Lower lobe of right lung (tissue), 2 donors: ENCODE results near the gene ATXN2L. TPM values are rescaled to one million over a fixed set of nuclear protein-coding genes. Genes with fewer than 3 reads are reported as not detected.
"Not testable (repeated sequence)": the region's sequence is repeated elsewhere in the genome, so short reads cannot be mapped to it uniquely, and the experiment has no call there.

Experiments used
- ATAC-seq, 2 donors: fragments of 200-7000 bp; cut with Tn5 transposase; one replicate each; pipeline ENCODE4 v1.9.1; 2020 to 2022; ENCODE audit warnings: mild to moderate bottlenecking in 2 of 2, moderate library complexity in 2 of 2
- DNase-seq: peaks from one replicate; pipeline ENCODE4 v3.0.0-alpha.2; 2020
- H3K27ac ChIP-seq: fragments of 200-600 bp; one replicate; pipeline ENCODE4 v1.8.0; 2022
- H3K27me3 ChIP-seq: fragments of 200-600 bp; one replicate; pipeline ENCODE4 v1.8.0; 2022; ENCODE audit warnings: low read depth
- H3K36me3 ChIP-seq: fragments of 200-600 bp; one replicate; pipeline ENCODE4 v1.8.0; 2022; ENCODE audit warnings: mild to moderate bottlenecking
- H3K4me1 ChIP-seq: fragments of 200-600 bp; one replicate; pipeline ENCODE4 v1.8.0; 2022
- H3K4me3 ChIP-seq: fragments of 200-600 bp; one replicate; pipeline ENCODE4 v1.8.0; 2022; ENCODE audit warnings: mild to moderate bottlenecking
- H3K9me3 ChIP-seq: fragments of 200-600 bp; one replicate; pipeline ENCODE4 v1.8.0; 2022
- intact Hi-C: fragments of 100-400 bp; cut with DNase I; formaldehyde crosslinking; loops from one replicate; pipeline ENCODE4 v1.11.0; 2022
- total RNA-seq: library from RNA; stranded (reverse); fragmentation: NEBNext Ultra II Directional; extraction: Animal tissue kit (Norgen Biotek cat#: 25700); gene quantifications from one replicate; pipeline ENCODE4 v1.2.1, GENCODE V29; 2021
- TF ChIP-seq, protein P1 (sequence below): fragments of 200-600 bp; IDR thresholded peaks from one replicate; pipeline ENCODE4 v1.8.0; 2022; ENCODE audit warnings: antibody characterized with exemption, mild to moderate bottlenecking
- donor health status: DM: no; HTN: yes; CAD: no; lungs with severe emphysema.

The ATXN2L gene
- total RNA-seq, 1 donor from 2014 or later, result 145 TPM

DNA sequence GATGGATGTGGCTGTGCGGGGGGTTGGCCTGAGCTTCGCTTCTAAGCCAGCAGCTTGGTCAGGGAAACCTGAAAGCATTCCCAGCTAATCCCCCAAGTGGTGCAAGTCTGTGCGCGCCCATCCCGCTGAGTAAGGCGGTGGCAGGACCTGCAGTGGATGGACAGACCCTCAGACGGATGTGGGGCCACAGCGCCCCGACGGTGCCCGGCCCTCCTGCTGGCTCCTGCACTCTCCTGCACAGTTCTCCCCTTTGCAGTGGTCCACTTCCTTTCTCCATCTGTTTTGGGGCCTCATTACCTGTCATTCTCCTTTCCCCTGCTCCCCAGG, 57.8 kb downstream of the ATXN2L start:
- Histone ChIP-seq H3K27ac (no peak overlapping the region), H3K36me3 (no peaks in the 10 kb centered on the region), H3K9me3 (no peaks in the 10 kb centered on the region), H3K27me3 (peaks cover 10% of the 10 kb centered on the region), H3K4me3 (peak overlapping the region; percentile 67), H3K4me1 (peaks cover 15% of the 10 kb centered on the region)
- TF ChIP-seq, protein P1, sequence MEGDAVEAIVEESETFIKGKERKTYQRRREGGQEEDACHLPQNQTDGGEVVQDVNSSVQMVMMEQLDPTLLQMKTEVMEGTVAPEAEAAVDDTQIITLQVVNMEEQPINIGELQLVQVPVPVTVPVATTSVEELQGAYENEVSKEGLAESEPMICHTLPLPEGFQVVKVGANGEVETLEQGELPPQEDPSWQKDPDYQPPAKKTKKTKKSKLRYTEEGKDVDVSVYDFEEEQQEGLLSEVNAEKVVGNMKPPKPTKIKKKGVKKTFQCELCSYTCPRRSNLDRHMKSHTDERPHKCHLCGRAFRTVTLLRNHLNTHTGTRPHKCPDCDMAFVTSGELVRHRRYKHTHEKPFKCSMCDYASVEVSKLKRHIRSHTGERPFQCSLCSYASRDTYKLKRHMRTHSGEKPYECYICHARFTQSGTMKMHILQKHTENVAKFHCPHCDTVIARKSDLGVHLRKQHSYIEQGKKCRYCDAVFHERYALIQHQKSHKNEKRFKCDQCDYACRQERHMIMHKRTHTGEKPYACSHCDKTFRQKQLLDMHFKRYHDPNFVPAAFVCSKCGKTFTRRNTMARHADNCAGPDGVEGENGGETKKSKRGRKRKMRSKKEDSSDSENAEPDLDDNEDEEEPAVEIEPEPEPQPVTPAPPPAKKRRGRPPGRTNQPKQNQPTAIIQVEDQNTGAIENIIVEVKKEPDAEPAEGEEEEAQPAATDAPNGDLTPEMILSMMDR, result no peak
- intact Hi-C loops, result no loop called here
- ATAC-seq (no peak), DNase-seq (no peak)

DNA sequence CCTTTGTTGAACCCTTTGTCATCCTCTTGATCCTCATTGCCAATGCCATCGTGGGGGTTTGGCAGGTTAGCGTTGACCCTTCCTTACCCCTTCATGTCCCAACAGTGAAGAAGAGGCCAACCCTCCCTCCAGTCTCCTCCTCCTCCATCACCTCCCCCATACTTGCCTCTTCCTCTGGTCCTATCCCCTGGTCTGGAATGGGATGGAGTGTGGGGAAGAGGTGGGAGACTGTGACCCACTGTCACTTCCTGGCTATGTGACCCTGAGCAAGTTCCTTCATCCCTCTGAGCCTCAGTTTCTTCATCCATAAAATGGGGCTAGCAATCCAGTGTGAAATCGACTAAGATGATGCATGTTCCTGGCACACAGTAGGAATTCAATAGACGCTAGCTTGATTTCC, 58.2 kb downstream of the ATXN2L start:
- TF ChIP-seq, protein P1, result no peak
- no peak for DNase-seq
- H3K27me3 ChIP-seq, result peaks cover 10% of the 10 kb centered on the region
- no peak overlapping the region for H3K4me3 ChIP-seq
- intact Hi-C loops, result no loop called here
- no peaks in the 10 kb centered on the region for H3K9me3 ChIP-seq
- ATAC-seq, result no peak
- H3K36me3 ChIP-seq, result no peaks in the 10 kb centered on the region
- no peak overlapping the region for H3K27ac ChIP-seq
- H3K4me1 ChIP-seq, result peaks cover 15% of the 10 kb centered on the region

DNA sequence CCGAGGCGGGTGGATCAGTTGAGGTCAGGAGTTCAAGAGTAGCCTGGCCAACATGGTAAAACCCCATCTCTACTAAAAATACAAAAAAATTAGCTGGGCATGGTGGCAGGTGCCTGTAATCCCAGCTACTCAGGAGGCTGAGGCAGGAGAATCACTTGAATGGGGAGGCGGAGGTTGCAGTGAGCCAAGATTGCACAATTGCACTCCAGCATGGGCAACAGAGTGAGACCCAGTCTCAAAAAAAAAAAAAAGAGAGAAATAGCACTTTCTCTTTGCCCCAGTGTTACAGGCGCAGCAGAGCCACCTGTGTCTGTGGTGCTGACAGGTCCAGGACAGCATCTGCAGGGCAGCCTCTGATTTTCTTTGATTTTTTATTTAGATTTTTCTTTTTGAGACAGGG, 58.8 kb downstream of the ATXN2L start:
- intact Hi-C loops, H3K36me3 ChIP-seq, H3K4me3 ChIP-seq, ATAC-seq, H3K27ac ChIP-seq, H3K27me3 ChIP-seq, DNase-seq, H3K9me3 ChIP-seq: not testable (repeated sequence)
- H3K4me1 ChIP-seq, result peaks cover 15% of the 10 kb centered on the region

DNA sequence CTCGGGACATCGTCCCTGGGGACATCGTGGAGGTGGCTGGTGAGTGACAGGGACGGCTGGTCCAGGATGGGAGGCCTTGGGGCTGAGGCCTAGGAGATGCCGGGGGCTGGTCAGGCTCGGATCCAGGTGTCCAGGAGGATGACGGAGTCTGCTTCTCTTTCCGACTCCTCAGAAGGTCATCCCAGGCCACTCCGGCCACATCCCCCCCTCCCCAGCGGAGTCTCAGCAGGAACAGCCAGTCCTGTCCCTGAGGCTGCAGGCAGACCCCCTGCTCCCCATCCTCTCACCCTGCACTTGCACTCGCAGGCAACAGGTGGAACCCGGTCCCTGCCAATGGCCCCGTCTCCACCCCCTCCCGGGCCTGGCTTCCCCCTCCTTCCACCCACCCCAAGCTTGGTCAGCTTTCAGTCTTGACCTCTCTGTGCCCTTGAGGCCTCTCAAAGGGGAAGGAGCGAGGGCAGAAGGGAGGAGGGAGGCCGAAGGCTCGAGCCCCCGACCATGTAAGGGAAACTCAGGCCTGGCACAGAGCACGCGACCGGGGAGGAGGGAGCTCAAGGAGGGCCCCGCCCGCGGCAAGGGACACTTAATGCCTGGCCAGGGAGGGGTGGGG, 59.9 kb downstream of the ATXN2L start:
- no peak for DNase-seq

DNA sequence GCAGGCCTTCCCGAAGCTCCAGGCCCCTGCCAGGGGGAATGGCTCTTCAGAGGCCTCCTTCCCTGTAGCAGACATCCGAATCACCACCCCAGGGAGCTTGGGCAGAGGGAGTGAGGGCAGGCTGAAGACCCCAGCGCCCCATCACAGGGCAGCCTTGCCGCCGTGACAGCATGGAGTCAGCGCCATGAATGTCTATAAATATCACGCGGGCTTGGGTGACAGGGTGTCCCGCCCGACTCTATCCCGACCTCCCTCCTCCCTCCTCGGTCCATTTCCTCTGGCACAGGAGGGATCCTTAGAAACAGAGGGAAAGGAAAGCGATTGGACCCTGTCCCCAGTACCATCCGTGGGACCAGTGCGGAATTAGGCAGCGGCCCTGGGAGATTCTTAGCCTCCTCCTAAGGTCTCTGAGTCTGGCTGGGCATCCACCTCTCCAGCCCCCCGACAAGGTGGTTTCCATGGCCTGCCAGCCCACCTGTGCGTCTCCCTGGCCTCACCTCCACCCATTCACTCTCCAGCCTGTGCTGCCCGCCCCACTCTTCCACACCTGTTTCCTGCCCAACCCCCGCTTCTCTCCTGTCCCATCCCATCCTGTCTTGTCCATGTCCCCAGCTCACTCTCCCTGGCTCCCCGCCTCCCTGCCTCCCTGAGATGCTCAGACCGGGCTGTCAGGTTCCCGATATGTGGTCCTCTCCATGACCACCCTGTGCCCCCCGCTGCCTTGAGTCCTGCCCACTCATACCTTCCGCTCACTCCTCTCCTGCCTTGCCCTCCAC, 60.6 kb downstream of the ATXN2L start:
- ATAC-seq (no peak), DNase-seq (no peak)
- H3K9me3 ChIP-seq, result no peaks in the 10 kb centered on the region
- TF ChIP-seq, protein P1, result no peak
- no peak overlapping the region for H3K27ac ChIP-seq
- intact Hi-C loops, result no loop called here
- peaks cover 10% of the 10 kb centered on the region for H3K27me3 ChIP-seq
- peaks cover 15% of the 10 kb centered on the region for H3K4me1 ChIP-seq
- no peaks in the 10 kb centered on the region for H3K36me3 ChIP-seq
- H3K4me3 ChIP-seq, result no peak overlapping the region

More for the DNA sequence above, 59.9 kb downstream of the ATXN2L start:
- no peak overlapping the region for H3K4me3 ChIP-seq
- TF ChIP-seq, protein P1, result no peak
- intact Hi-C loops, result no loop called here
- no peak overlapping the region for H3K27ac ChIP-seq
- no peaks in the 10 kb centered on the region for H3K9me3 ChIP-seq
- no peaks in the 10 kb centered on the region for H3K36me3 ChIP-seq
- peaks cover 10% of the 10 kb centered on the region for H3K27me3 ChIP-seq
- peaks cover 15% of the 10 kb centered on the region for H3K4me1 ChIP-seq
- no peak for ATAC-seq

DNA sequence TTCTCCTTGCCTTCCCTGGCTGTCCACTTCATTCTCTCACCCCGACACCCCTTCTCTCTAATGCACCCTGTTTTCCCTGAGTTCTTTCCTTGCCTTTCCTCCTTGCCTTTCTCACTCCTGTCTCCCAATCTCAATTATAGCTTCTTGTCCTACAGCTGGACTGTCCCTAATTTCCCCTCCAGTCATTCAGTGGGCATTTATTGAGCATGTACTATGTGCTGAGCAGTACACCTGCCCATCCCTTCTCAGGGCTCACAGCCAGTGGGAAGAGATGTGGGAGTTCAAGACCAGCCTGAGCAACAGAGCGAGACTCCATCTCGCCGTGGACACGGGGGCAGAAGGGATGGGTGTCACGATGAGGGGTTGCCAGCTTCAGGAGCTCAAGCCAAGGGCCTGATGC, 61.2 kb downstream of the ATXN2L start:
- intact Hi-C loops, result no loop called here
- no peak overlapping the region for H3K4me3 ChIP-seq
- H3K27me3 ChIP-seq, result peaks cover 10% of the 10 kb centered on the region
- ATAC-seq (no peak), DNase-seq (no peak)
- H3K4me1 ChIP-seq, result peaks cover 13% of the 10 kb centered on the region
- no peaks in the 10 kb centered on the region for H3K36me3 ChIP-seq
- H3K9me3 ChIP-seq, result no peaks in the 10 kb centered on the region
- TF ChIP-seq, protein P1, result no peak
- no peak overlapping the region for H3K27ac ChIP-seq
